ENCODE measurements around the gene APBB1. TPM values are rescaled to one million over a fixed set of nuclear protein-coding genes. Genes with fewer than 3 reads are reported as not detected.
"Not testable (repeated sequence)": the region's sequence is repeated elsewhere in the genome, so short reads cannot be mapped to it uniquely, and the experiment has no call there.

The APBB1 gene
- total RNA-seq, 1 donor from 2014 or later: 45.1 TPM

GRCh38 chr11:6417907-6418556 is 862 bp downstream of the APBB1 start:
- DNase-seq (ENCODE audit: low spot score): no peak

DNA sequence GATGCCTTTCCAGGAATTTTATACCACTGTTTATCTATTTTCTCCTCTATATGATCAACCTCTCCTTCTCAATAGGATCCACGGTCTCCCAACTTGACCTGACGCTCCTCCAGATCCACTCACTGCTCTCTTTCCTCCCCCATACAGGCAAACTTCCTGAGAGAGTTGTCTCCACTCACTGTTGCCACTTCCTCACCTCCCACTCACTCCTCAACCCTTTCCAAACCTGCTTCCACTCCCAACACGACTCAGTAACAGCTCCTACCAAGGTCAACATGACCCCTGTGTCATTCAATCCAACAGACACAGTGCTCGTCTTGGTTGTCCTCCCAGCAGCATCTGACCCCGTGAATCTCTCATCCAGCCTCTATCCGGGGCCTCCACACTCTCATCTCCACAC is 3.1 kb downstream of the APBB1 start:
- no peak for DNase-seq (ENCODE audit: low spot score)

DNA sequence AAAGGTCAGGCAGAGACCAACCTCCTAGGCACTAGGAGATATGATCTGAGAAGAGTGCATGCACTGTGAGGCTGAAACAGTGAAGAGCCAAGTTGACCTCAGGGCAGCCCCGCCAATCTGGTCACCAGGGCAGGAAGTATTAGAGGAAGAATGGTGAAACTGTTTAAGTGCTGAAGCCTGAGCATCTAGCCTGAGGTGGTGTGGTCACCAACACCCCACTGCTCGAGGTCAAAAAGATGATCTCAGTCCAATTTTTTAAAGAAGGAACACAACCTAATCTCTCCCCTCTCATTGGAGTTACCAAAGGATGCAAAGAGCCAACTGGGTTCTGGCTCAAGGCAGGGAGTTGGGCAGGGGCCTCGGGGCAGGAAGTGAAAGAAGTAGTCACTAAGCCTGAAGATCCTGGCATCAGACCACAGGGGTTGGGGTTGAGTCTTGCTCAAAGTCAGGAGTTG is 4.0 kb downstream of the APBB1 start:
- DNase-seq (ENCODE audit: low spot score): no peak

GRCh38 chr11:6413791-6414201 is 5.1 kb downstream of the APBB1 start:
- no peak for DNase-seq (ENCODE audit: low spot score)

DNA sequence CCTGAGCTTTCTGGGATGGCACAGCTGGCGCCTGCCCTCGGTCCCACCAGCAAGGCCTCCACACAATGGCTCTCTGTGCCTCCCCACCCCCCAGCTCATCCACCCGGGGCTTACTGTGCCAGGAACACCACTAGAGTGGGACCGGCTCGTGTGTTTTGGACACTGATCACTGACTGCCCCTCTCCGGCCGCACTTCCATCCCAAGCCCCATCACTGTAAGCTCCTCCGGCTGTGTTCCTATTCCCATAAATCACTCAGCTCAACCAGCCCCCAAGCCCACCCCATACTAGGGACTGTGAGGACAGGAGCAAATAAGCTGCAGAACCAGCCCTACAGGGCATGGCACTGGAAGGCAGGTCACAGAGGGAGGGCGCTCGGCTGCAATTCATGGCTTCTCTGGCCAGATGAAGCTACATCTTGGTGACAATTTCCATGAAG is 7.3 kb downstream of the APBB1 start:
- no peak for DNase-seq (ENCODE audit: low spot score)

- no peak for DNase-seq (ENCODE audit: low spot score)
Observed at GRCh38 chr11:6410695-6411430, 8.0 kb downstream of the APBB1 start.

GRCh38 chr11:6406370-6406769 is 12.5 kb downstream of the APBB1 start:
- DNase-seq (ENCODE audit: low spot score): no peak

- no peak for DNase-seq (ENCODE audit: low spot score)
Observed at GRCh38 chr11:6405846-6406245, 13.0 kb downstream of the APBB1 start.

DNA sequence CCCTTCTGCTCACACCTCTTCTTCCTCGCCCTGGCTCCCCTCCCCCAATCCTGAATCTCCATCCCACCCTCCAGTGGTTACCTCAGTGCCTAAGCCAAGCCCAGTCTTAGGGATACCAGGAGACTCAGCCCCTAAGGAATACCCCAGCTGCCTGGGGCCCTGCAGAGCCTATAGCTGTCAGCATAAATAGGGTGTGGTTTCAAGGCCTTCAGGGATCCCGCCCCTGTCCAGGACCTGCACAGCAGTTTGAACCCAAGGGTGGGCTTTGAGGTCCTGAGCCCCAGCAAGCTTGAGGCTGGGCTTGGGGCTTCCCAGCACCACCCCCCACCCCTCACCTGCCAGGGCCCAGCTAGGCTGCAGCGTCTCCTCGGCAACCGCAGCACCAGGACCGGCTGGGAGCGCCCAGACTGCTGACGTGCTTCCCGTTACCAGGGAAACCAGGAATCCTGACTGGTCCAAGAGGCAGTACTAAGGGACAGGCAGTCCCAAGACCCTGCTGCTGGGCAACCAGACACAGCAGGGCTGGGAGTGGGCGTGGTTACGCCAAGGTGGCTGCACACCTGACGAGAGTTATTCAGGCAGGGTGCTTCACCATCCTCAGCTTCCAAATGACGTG is 13.7 kb downstream of the APBB1 start:
- DNase-seq (ENCODE audit: low spot score): peak; percentile 42

DNA sequence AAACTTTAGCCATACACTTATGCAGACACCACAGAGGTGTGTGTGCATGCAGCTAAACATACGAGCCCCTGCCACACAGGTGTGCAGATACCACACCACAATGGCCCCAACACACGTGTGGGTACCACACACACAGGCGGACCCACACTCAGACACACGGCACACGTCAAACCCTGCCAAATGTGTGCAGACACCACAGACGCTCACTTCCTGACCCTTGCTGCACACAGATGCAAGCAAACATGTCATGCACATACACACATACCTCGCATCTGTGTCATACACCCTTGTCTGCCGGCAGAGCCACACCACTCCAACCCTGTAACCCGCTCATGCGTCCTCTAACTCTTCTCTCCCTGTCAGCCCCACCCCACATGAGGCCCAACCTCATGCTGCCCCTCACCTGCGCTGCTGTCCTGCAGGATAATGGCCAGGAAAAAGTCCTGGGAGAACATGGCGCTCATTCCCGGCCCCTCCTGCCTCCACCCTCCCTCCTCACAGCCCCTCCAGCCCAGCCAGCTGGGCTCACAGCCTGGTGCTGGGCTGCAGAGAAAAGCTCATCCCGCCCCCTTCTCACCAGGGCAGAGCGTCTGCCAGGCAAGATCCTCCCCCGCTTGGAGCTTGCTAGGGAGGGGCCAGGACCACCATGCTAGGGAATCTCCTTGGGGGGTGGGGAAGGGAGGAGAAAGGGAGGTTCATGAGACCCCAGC is 14.4 kb downstream of the APBB1 start:
- no peak for DNase-seq (ENCODE audit: low spot score)

DNA sequence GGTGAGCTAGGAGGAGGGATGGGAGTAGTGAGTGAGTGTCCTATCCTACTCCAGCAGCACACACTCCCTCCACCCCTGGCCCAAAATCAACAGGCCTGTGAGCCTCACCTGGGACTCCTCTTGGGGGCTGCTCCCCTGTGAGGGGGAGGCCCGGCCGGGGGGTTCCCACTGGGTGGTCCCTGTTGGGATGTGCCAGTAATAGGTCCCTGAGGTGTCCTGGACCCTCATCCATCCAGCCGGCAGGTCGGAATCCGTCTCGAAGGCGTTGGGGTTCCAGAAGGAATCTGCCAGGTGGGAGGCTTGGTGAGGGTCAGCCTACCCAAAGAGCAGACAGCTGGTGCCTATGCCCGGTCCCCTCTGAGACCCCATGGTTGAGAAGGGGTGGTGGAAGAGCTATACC is 15.4 kb downstream of the APBB1 start:
- no peak for DNase-seq (ENCODE audit: low spot score)

- DNase-seq (ENCODE audit: low spot score): no peak
Observed at GRCh38 chr11:6402561-6402981, 16.3 kb downstream of the APBB1 start.

DNA sequence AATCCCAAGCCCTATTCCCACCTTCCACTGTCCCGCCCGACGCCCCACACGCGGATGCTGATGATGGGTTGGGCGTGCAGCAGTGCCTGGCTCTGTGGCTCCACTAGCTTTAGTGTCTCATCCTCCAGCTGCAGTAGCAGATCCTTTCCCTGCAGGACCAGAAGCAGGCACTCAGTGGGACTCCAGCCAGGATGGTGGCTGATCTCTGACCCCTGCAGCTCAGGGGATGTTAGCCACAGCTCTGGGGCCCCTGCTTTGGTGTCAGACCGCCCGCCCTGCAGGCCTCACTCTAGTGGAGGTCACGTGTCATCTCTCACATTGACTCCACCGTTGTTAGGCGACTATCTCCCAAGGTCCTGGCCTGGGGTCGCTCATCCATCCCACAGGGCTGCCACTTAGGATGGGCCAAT is 16.8 kb downstream of the APBB1 start:
- DNase-seq (ENCODE audit: low spot score): no peak

GRCh38 chr11:6401464-6401863 is 17.4 kb downstream of the APBB1 start:
- no peak for DNase-seq (ENCODE audit: low spot score)

GRCh38 chr11:6400431-6401345 is 18.2 kb downstream of the APBB1 start:
- no peak for DNase-seq (ENCODE audit: low spot score)

DNA sequence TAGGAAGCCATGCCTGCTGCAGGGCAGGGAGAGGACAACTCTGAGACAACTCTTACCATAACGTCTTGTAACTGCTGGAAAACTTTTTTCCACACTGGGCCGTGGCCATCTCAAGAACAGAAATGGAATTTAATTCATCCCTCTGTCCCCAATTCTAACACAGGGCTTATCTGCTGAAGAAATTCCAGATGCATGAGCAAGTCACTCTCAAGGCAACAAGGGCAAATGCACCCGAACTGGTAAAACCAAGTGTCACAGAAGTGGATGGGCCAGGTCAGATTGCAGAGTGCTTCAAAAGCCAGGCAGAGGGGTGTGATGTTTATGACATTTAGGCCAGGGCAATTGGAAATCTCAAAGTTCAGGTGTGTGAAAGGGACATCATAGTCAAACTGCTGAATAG is 21.3 kb downstream of the APBB1 start:
- no peak for DNase-seq (ENCODE audit: low spot score)

- DNase-seq (ENCODE audit: low spot score): no peak
Observed at GRCh38 chr11:6397156-6397555, 21.7 kb downstream of the APBB1 start.

GRCh38 chr11:6395470-6396060 is 23.3 kb downstream of the APBB1 start:
- DNase-seq (ENCODE audit: low spot score): no peak

GRCh38 chr11:6393989-6394670 is 24.8 kb downstream of the APBB1 start:
- no peak for DNase-seq (ENCODE audit: low spot score)

- DNase-seq (ENCODE audit: low spot score): not testable (repeated sequence)
Observed at GRCh38 chr11:6392251-6392650, 26.6 kb downstream of the APBB1 start.
